NT2/D1 (cell line): ENCODE data around the gene CASP8.

ENCODE experiments used
- DNase-seq: peaks from one replicate; pipeline ENCODE4 v3.0.0-alpha.2; 2011; ENCODE audit warnings: low read depth, low spot score
- H3K27me3 ChIP-seq: 2 replicates; pipeline ENCODE4 v1.6.0; 2011; ENCODE audit warnings: mild to moderate bottlenecking; ENCODE audit not compliant: insufficient read length, insufficient read depth
- H3K36me3 ChIP-seq: 2 replicates; pipeline ENCODE4 v1.6.1; 2011; ENCODE audit warnings: mild to moderate bottlenecking, low read length, mixed read lengths; ENCODE audit not compliant: insufficient read depth, insufficient read length
- H3K4me1 ChIP-seq: 2 replicates; pipeline ENCODE4 v1.5.1; 2011; ENCODE audit not compliant: insufficient read depth, insufficient read length
- H3K4me3 ChIP-seq: 2 replicates; pipeline ENCODE4 v1.5.1; 2011; ENCODE audit warnings: low read depth; ENCODE audit not compliant: insufficient read length
- H3K9ac ChIP-seq: 2 replicates; pipeline ENCODE4 v1.6.0; 2011; ENCODE audit warnings: low read depth; ENCODE audit not compliant: insufficient read length
- H3K9me3 ChIP-seq: 2 replicates; pipeline ENCODE4 v1.5.1; 2011; ENCODE audit warnings: mild to moderate bottlenecking, low read length; ENCODE audit not compliant: insufficient read depth
- SUZ12 ChIP-seq: IDR thresholded peaks from 2 replicates; pipeline ENCODE4 v1.6.1; 2011; ENCODE audit not compliant: insufficient read length, insufficient read depth; ENCODE audit errors: extremely low read depth
- YY1 ChIP-seq: IDR thresholded peaks from 2 replicates; pipeline ENCODE4 v1.6.1; 2011; ENCODE audit not compliant: insufficient read length, insufficient read depth
- ZNF274 ChIP-seq: IDR thresholded peaks from 2 replicates; pipeline ENCODE4 v1.6.1; 2011; ENCODE audit warnings: mild to moderate bottlenecking, low read depth, low read length

The CASP8 gene

GRCh38 chr2:201267278-201268030 lies 7.1 kb downstream of the CASP8 start:
- no peak for TF ChIP-seq SUZ12
- no peak for TF ChIP-seq YY1
- no peak for TF ChIP-seq ZNF274
- no peaks in the 10 kb centered on the region for H3K27me3 ChIP-seq
- H3K9ac ChIP-seq = no peak overlapping the region
- H3K4me3 ChIP-seq = no peak overlapping the region
- H3K36me3 ChIP-seq = peaks cover 43% of the 10 kb centered on the region
- H3K4me1 ChIP-seq = no peaks in the 10 kb centered on the region
- H3K9me3 ChIP-seq = no peaks in the 10 kb centered on the region
- DNase-seq = no peak

- Histone ChIP-seq H3K9me3 (no peaks in the 10 kb centered on the region), H3K27me3 (no peaks in the 10 kb centered on the region), H3K9ac (no peak overlapping the region), H3K4me1 (no peaks in the 10 kb centered on the region), H3K4me3 (no peak overlapping the region), H3K36me3 (peaks cover 61% of the 10 kb centered on the region)
- DNase-seq = no peak
- TF ChIP-seq ZNF274 (no peak), SUZ12 (no peak), YY1 (no peak)
Observed at GRCh38 chr2:201269764-201270163, 9.4 kb downstream of the CASP8 start.

- Histone ChIP-seq H3K36me3 (peaks cover 68% of the 10 kb centered on the region), H3K27me3 (no peaks in the 10 kb centered on the region), H3K4me1 (no peaks in the 10 kb centered on the region), H3K9ac (no peak overlapping the region), H3K4me3 (no peak overlapping the region), H3K9me3 (no peaks in the 10 kb centered on the region)
- TF ChIP-seq YY1 (no peak), SUZ12 (no peak), ZNF274 (no peak)
- no peak for DNase-seq
Observed at GRCh38 chr2:201270293-201271001, 10.1 kb downstream of the CASP8 start.

- no peaks in the 10 kb centered on the region for H3K27me3 ChIP-seq
- peaks cover 74% of the 10 kb centered on the region for H3K36me3 ChIP-seq
- DNase-seq = no peak
- no peak overlapping the region for H3K9ac ChIP-seq
- H3K4me1 ChIP-seq = no peaks in the 10 kb centered on the region
- no peaks in the 10 kb centered on the region for H3K9me3 ChIP-seq
- H3K4me3 ChIP-seq = no peak overlapping the region
- no peak for TF ChIP-seq SUZ12
- no peak for TF ChIP-seq ZNF274
- TF ChIP-seq YY1 = no peak
Observed at GRCh38 chr2:201271917-201272316, 11.6 kb downstream of the CASP8 start.

GRCh38 chr2:201273330-201273983 lies 13.1 kb downstream of the CASP8 start:
- Histone ChIP-seq H3K4me3 (no peak overlapping the region), H3K27me3 (no peaks in the 10 kb centered on the region), H3K36me3 (peaks cover 79% of the 10 kb centered on the region), H3K9ac (no peak overlapping the region), H3K9me3 (no peaks in the 10 kb centered on the region), H3K4me1 (no peaks in the 10 kb centered on the region)
- DNase-seq = no peak
- TF ChIP-seq SUZ12 (no peak), ZNF274 (no peak), YY1 (no peak)

GRCh38 chr2:201275069-201275468 lies 14.7 kb downstream of the CASP8 start:
- Histone ChIP-seq H3K9ac (no peak overlapping the region), H3K4me1 (no peaks in the 10 kb centered on the region), H3K27me3 (no peaks in the 10 kb centered on the region), H3K36me3 (peaks cover 78% of the 10 kb centered on the region), H3K9me3 (no peaks in the 10 kb centered on the region), H3K4me3 (no peak overlapping the region)
- DNase-seq = no peak
- TF ChIP-seq SUZ12 = no peak
- TF ChIP-seq ZNF274 = no peak
- no peak for TF ChIP-seq YY1

- Histone ChIP-seq H3K9ac (no peak overlapping the region), H3K4me3 (no peak overlapping the region), H3K36me3 (peaks cover 76% of the 10 kb centered on the region), H3K27me3 (no peaks in the 10 kb centered on the region), H3K9me3 (no peaks in the 10 kb centered on the region), H3K4me1 (no peaks in the 10 kb centered on the region)
- DNase-seq = no peak
- no peak for TF ChIP-seq YY1
- TF ChIP-seq ZNF274 = no peak
- no peak for TF ChIP-seq SUZ12
Observed at GRCh38 chr2:201275990-201276389, 15.7 kb downstream of the CASP8 start.
